GM12878 (cell line): ENCODE measurements around the gene DCP1B. TPM values are rescaled to one million over a fixed set of nuclear protein-coding genes. Genes with fewer than 3 reads are reported as not detected.
A peak's percentile ranks its signal among the peaks of the same experiment; 100 is the strongest.

Source experiments
- ATAC-seq: fragments of 200-7000 bp; cut with Tn5 transposase; 3 replicates; pipeline ENCODE4 v1.9.1; 2020; ENCODE audit warnings: mild to moderate bottlenecking, moderate library complexity
- BruUV-seq: library from RNA; stranded (reverse); fragments of 400-500 nt; replicated peaks from 2 replicates; lab custom pipeline; 2021; lab: Mats Ljungman, UMichigan
- CTCF ChIA-PET: fragments of 300-600 bp; sonication (Branson Sonifier 250); formaldehyde crosslinking; extraction: SDS; loops from one replicate; lab custom pipeline; 2021; ENCODE audit warnings: inconsistent platforms; lab: Yijun Ruan, JAX
- POLR2A ChIA-PET: fragments of 350-600 bp; formaldehyde crosslinking; extraction: SDS; loops from one replicate; lab custom pipeline; 2021; ENCODE audit warnings: inconsistent platforms; lab: Charles Lee
- RAD21 ChIA-PET: fragments of 300-600 bp; sonication (Branson Sonifier 250); formaldehyde crosslinking; loops from one replicate; lab custom pipeline; 2023; ENCODE audit warnings: antibody characterized with exemption; ENCODE audit not compliant: unreplicated experiment; lab: Charles Lee
- SMC1A ChIA-PET: fragments of 300-600 bp; sonication (Branson Sonifier 250); formaldehyde crosslinking; loops from one replicate; lab custom pipeline; 2023; ENCODE audit not compliant: unreplicated experiment, uncharacterized antibody; lab: Charles Lee
- DNase-seq: peaks from one replicate; pipeline ENCODE4 v3.0.0-alpha.2; 2011; ENCODE audit warnings: low read depth, low spot score
- FAIRE-seq: peaks from 3 replicates; lab custom pipeline; 2011; peaks lifted over from hg19 to GRCh38; lab: Jason Lieb, UNC
- H2AFZ ChIP-seq: 2 replicates; pipeline ENCODE4 v1.6.0; 2011; ENCODE audit warnings: low read depth, low read length, control low read depth; ENCODE audit not compliant: control insufficient read depth
- H3K27ac ChIP-seq: 2 replicates; pipeline ENCODE4 v1.5.1; 2011; ENCODE audit warnings: control low read depth; ENCODE audit not compliant: control insufficient read depth, insufficient read depth
- H3K27me3 ChIP-seq, 2 experiments: replicated peaks in 1 of 2; 2 replicates each; pipeline versions ENCODE4 v1.6.0 to v1.6.1; 2011; ENCODE audit warnings: low read length in 1 of 2; ENCODE audit not compliant: control insufficient read depth in 2 of 2, insufficient read depth in 2 of 2
- H3K36me3 ChIP-seq, 2 experiments: 2 replicates each; pipeline ENCODE4 v1.5.1; 2011; ENCODE audit warnings: low read length in 1 of 2; ENCODE audit not compliant: control insufficient read depth in 2 of 2, insufficient read depth in 2 of 2
- H3K4me1 ChIP-seq: 2 replicates; pipeline ENCODE4 v1.6.1; 2011; ENCODE audit warnings: mild to moderate bottlenecking, low read length, moderate library complexity, mixed read lengths; ENCODE audit not compliant: control insufficient read depth, insufficient read depth
- H3K4me2 ChIP-seq: 2 replicates; pipeline ENCODE4 v1.6.0; 2011; ENCODE audit warnings: control low read depth; ENCODE audit not compliant: control insufficient read depth, insufficient read depth
- H3K4me3 ChIP-seq: fragments of 200-600 bp; sonication (generic); 2 replicates; pipeline ENCODE4 v1.5.1; 2016
- H3K79me2 ChIP-seq: 2 replicates; pipeline ENCODE4 v1.6.0; 2011; ENCODE audit warnings: low read length; ENCODE audit not compliant: control insufficient read depth, insufficient read depth
- H3K9ac ChIP-seq: 2 replicates; pipeline ENCODE4 v1.8.0; 2011; ENCODE audit warnings: low read length, control low read depth, mixed read lengths; ENCODE audit not compliant: control insufficient read depth, insufficient read depth
- H3K9me3 ChIP-seq: replicated peaks from 3 replicates; pipeline ENCODE4 v1.5.1; 2011; ENCODE audit warnings: mild to moderate bottlenecking, low read length; ENCODE audit not compliant: control insufficient read depth, insufficient read depth
- H4K20me1 ChIP-seq: 2 replicates; pipeline ENCODE4 v1.6.0; 2011; ENCODE audit not compliant: control insufficient read depth, insufficient read depth
- CBFB ChIP-seq: IDR thresholded peaks from 2 replicates; pipeline ENCODE4 v1.6.1; 2016; ENCODE audit warnings: antibody characterized with exemption, low read depth
- CTCF ChIP-seq, 3 experiments: IDR thresholded peaks in 2 of 3; conservative IDR thresholded peaks in 1 of 3; 2 replicates each; pipeline ENCODE4 v1.5.1; 2011; ENCODE audit warnings: low read depth in 3 of 3, low read length in 3 of 3, mild to moderate bottlenecking in 3 of 3, control low read depth in 2 of 3, moderate library complexity in 2 of 3, inconsistent platforms in 1 of 3, mixed read lengths in 1 of 3; ENCODE audit not compliant: control insufficient read depth in 2 of 3, insufficient read depth in 1 of 3; ENCODE audit errors: extremely low read depth in 1 of 3
- FOXM1 ChIP-seq: IDR thresholded peaks from 2 replicates; pipeline ENCODE4 v1.6.1; 2012; ENCODE audit warnings: low read depth, mild to moderate bottlenecking, inconsistent platforms, low read length, moderate library complexity
- HDAC2 ChIP-seq: fragments of 200-600 bp; sonication (generic); IDR thresholded peaks from 2 replicates; pipeline ENCODE4 v1.6.1; 2017
- JUND ChIP-seq: IDR thresholded peaks from 2 replicates; pipeline ENCODE4 v1.6.1; 2012; ENCODE audit warnings: low read depth, mild to moderate bottlenecking, low read length, improper control_type of control experiment, moderate library complexity
- NRF1 ChIP-seq: conservative IDR thresholded peaks from 2 replicates; pipeline ENCODE4 v1.6.1; 2011; ENCODE audit warnings: mild to moderate bottlenecking, low read depth, low read length, improper control_type of control experiment
- RAD21 ChIP-seq: IDR thresholded peaks from 2 replicates; pipeline ENCODE4 v1.6.1; 2011; ENCODE audit warnings: mild to moderate bottlenecking, low read depth, low read length, moderate library complexity; ENCODE audit not compliant: insufficient read depth
- RUNX3 ChIP-seq: IDR thresholded peaks from 2 replicates; pipeline ENCODE4 v1.6.1; 2012; ENCODE audit warnings: low read length, inconsistent platforms
- SMC3 ChIP-seq: IDR thresholded peaks from 2 replicates; pipeline ENCODE4 v1.6.1; 2011; ENCODE audit warnings: low read length, improper control_type of control experiment, borderline replicate concordance
- YY1 ChIP-seq: IDR thresholded peaks from 2 replicates; pipeline ENCODE4 v1.6.1; 2011; ENCODE audit warnings: low read depth, mild to moderate bottlenecking, low read length
- WGBS: methylation state at CpG from one replicate; pipeline ENCODE4 v1.1.6; 2016; ENCODE audit warnings: low lambda C conversion rate; ENCODE audit not compliant: insufficient replicate concordance, insufficient coverage; ENCODE audit errors: missing lambda C conversion rate; 5-methylcytosine and 5-hydroxymethylcytosine counted together
- in situ Hi-C: fragments of 300-500 bp; cut with MboI; formaldehyde crosslinking; loops from 9 replicates; pipeline ENCODE4 v1.14.3; 2018; ENCODE audit warnings: mixed read lengths
- intact Hi-C: fragments of 100-400 bp; cut with micrococcal nuclease; formaldehyde crosslinking; loops from one replicate; pipeline ENCODE4 v1.14.2; 2022; ENCODE audit not compliant: unreplicated experiment
- polyA plus RNA-seq, 11 experiments: library from polyadenylated mRNA; depleted of rRNA in 4 of 11; unstranded in 6 of 11; stranded (reverse) in 5 of 11; fragments of >200 nt; fragmentation: Nextera tagmentation in 4 of 11; fragmentation: Illumina TruSeq in 1 of 11; extraction: Ambion mirVana in 4 of 11; extraction: Trizol in 1 of 11; gene quantifications; 1 replicate in 1 of 11; 2 replicates in 10 of 11; pipeline versions ENCODE4 v1.2.1 to v1.2.3, GENCODE V29; 2011 to 2016; ENCODE audit warnings: inconsistent platforms in 2 of 11, missing spikeins in 2 of 11, low read depth in 1 of 11
- total RNA-seq, 4 experiments: library from RNA; depleted of rRNA in 3 of 4; stranded (reverse); fragments of >200 nt in 3 of 4; fragmentation: Illumina TruSeq in 1 of 4; extraction: Trizol in 1 of 4; gene quantifications; 2 replicates each; pipeline versions ENCODE4 v1.2.1 to v1.2.3, GENCODE V29; 2013 to 2021

Gene DCP1B
- total and polyA plus RNA-seq, 10 of the 15 experiments (the other 5 are each of a cell fraction or from before 2014, with no cell fraction given), result 1.3 to 23.4 (median 15.3) TPM

GRCh38 chr12:1939801-1940607 is 64.3 kb downstream of the DCP1B start:
- in situ Hi-C loops (loop anchor here (5.0 kb wide), 2 partner anchors 148 to 293 kb away; no protein-coding TSS in a partner anchor), intact Hi-C loops (loop anchor here (1.0 to 5.0 kb wide), 4 partner anchors 97 to 308 kb away; no protein-coding TSS in a partner anchor)
- BruUV-seq, result no TSS peak
- H3K27ac ChIP-seq, result no peak overlapping the region
- no peaks in the 10 kb centered on the region for H3K27me3 ChIP-seq
- POLR2A ChIA-PET, result interaction anchor here (0.6 to 1.4 kb wide), 7 partner anchors 95 to 311 kb away, joined by 3 to 6 read pairs (median 4); partner anchors contain the start of gene WNT5B
- CTCF ChIA-PET, result interaction anchor here (0.5 to 4.2 kb wide), 75 partner anchors 9 to 822 kb away, joined by 3 to 106 read pairs (median 5); partner anchors contain the start of genes ADIPOR2, DCP1B and WNT5B
- no peak overlapping the region for H2AFZ ChIP-seq
- H3K9ac ChIP-seq, result no peak overlapping the region
- SMC1A ChIA-PET, result interaction anchor here (0.5 to 5.0 kb wide), 49 partner anchors 8 to 1858 kb away, joined by 3 to 109 read pairs (median 5); partner anchors contain the start of gene DCP1B
- 33% methylated on average over 16 of the region's 16 CpGs for WGBS
- peak; percentile 45 for DNase-seq
- H3K9me3 ChIP-seq, result no peaks in the 10 kb centered on the region
- ATAC-seq, result peak; percentile 99
- RAD21 ChIA-PET, result interaction anchor here (0.7 to 4.8 kb wide), 33 partner anchors 9 to 822 kb away, joined by 3 to 69 read pairs (median 4); no protein-coding TSS in a partner anchor
- H4K20me1 ChIP-seq, result no peaks in the 10 kb centered on the region
- H3K79me2 ChIP-seq, result no peaks in the 10 kb centered on the region
- TF ChIP-seq RAD21, result peak; percentile 94
- TF ChIP-seq RUNX3, result 0 out of 2 replicates have a peak, but pooled peaks have one; percentile 7
- TF ChIP-seq HDAC2, result no peak
- TF ChIP-seq YY1, result peak; percentile 55; the same call in 1 of the 2 replicates
- TF ChIP-seq CTCF (IDR thresholded peaks at IDR 0.05 in 2 of 3, conservative IDR thresholded peaks at IDR 0.05 in 1 of 3; ENCODE audit: control insufficient read depth in 2 of 3, extremely low read depth in 1 of 3, insufficient read depth in 1 of 3, low read depth in 3 of 3, low read length in 3 of 3), result peak; percentile 87 to 93 (median 92); a peak in 5 of 6 replicates
- TF ChIP-seq NRF1, result no peak
- no peak for TF ChIP-seq CBFB
- peak; percentile 92 for TF ChIP-seq SMC3
- 0 out of 2 replicates have a peak, but pooled peaks have one; percentile 33 for TF ChIP-seq FOXM1
- no peak for TF ChIP-seq JUND
- peak; percentile 81 for FAIRE-seq
- H3K4me2 ChIP-seq, result no peak overlapping the region
- H3K4me1 ChIP-seq, result no peaks in the 10 kb centered on the region
- H3K36me3 ChIP-seq, result no peaks in the 10 kb centered on the region; a peak in 2 of 4 replicates
- H3K4me3 ChIP-seq, result no peak overlapping the region
